GM18907 (cell line): ENCODE results near the gene ARRB2.
"Not testable (repeated sequence)": the region's sequence is repeated elsewhere in the genome, so short reads cannot be mapped to it uniquely, and the experiment has no call there.

Source experiments
- ATAC-seq: cut with Tn5 transposase; IDR thresholded peaks from one replicate; pipeline ENCODE4 v1.9.1; 2021; ENCODE audit warnings: mild to moderate bottlenecking, moderate library complexity; ENCODE audit not compliant: unreplicated experiment

The ARRB2 gene

DNA sequence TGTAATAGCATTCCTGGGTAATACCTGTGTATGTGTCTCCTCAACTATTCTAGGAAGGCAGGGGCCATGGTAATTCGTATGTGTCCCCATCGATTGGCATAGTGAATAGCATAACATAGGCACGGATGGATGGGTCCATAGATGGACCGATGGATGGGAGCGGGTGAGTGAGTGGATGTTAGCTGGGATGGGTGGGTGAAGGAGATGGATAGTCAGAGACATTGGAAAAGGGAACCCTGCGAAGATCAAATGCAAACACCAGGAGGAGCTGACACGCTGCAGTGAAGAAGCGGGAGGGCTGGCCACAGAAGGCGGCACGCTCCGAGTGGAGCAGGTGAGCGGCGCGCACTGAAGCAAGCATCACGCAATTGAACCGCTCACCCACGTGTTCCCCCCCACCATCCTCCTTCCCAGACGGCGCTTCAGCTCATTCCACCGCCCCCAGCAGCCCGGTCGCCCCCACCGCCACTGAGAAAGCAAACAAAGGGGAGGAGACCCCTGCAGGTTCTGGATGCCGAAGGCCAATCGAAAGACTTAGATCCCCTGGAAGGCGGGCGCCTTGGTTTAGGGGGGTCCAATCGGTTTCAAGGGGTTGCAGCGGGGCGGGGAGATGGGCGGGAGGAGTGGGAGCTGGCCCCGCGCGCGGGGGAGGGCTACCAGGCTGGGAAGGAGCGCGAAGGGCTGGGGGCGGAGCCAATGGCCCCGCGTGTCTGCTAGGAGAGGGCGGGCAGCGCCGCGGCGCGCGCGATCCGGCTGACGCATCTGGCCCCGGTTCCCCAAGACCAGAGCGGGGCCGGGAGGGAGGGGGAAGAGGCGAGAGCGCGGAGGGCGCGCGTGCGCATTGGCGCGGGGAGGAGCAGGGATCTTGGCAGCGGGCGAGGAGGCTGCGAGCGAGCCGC, at the start of gene ARRB2:
TSS of gene ARRB2 (plus strand) at position 839 of the 899 bp plus-strand sequence. CDS start 90 bp downstream, outside the sequence.
- ATAC-seq, result peak; percentile 70

DNA sequence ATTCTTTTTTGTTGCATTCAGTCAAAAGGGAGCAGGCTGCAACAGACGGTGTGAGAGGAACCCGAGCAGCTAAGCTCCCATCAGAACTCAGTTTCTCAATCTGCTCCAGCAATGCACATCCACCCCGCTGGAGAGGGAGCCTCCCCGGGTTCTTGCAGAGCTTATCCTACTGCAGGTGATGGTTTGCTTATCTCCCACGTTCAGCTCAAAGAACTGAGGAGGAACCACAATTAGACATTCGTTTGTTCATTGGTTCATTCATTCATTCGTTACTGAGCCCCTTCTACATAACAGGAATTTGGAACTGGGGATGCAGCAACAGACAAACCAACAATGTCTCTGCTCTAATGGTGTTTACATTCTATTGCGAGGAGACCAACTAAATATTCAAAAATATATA, 46.7 kb upstream of the ARRB2 start:
- no peak for ATAC-seq

DNA sequence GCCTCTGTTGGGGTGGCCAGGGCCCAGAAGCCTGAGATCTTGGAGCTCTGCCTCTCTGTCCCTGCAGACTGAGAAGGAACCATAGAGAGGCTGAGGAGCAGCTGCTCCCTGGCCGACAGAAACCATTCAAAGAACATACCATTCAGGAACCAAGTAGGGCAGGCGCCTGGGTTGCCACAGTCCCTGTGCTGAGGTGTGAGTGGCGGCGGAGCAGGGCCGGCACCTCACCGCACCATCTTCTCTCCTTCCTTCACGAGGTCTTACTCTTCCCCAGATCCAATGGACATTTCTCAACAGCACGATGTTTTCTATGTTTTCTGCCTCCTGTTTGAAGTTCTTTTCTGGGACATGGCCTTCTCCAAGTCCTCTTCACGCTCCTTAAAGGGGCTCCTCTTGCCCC, 46.2 kb upstream of the ARRB2 start:
- ATAC-seq, result no peak

DNA sequence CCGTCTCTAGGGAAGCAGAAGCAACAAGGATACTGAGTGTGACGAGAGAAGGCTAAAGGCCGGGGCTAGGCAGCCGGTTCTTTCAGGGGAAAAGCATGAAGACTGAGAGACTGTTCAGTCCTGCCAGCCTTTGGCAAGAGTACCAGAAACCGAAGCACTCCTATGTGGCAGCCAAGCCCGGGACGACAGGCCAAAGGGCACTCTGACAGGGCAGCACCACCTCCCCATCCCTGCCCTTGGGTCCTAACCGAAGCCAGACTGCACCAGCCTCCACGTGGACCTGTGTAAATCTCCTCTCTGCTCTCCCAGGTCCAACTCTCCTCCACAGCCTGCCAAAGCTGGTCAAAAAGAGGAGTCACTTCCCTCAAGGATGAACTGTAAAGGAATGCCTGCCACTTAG, 45.4 kb upstream of the ARRB2 start:
- ATAC-seq, result no peak

DNA sequence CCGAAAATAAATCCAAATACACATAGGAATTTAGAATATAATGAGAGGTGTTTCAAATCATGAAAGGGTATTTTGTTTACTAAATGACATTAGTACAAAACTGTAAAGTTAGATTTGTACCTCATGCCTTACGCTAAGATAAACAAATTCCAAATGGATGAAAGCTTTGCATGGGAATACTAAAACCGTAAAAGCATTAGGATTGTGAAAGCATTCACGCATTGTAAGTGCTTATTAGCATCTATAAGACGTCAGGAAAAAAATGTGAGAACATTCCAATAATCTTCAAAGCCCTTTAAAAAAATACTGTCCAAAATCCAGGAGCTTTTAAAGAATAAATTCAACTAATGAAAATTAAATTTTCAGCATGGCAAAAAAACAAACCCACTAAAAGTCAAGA, 44.1 kb upstream of the ARRB2 start:
- no peak for ATAC-seq

DNA sequence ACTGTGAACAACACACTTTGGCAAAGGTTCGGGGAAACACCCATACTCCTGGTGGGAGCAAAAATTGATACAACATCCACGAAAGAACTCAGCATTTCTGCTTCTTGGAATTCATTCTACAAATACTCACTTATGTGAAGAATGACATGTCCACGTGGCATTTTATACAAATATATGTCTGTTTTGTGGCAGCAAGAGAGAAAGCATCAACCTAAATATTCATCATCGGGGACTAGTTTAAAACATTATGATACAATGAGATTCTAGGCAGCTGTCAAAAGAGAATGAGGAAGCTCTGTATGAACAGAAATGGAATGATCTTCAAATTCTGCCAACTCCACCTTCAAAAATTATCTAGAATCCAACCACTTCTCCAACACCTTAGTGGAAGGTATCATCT, 43.3 kb upstream of the ARRB2 start:
- no peak for ATAC-seq

DNA sequence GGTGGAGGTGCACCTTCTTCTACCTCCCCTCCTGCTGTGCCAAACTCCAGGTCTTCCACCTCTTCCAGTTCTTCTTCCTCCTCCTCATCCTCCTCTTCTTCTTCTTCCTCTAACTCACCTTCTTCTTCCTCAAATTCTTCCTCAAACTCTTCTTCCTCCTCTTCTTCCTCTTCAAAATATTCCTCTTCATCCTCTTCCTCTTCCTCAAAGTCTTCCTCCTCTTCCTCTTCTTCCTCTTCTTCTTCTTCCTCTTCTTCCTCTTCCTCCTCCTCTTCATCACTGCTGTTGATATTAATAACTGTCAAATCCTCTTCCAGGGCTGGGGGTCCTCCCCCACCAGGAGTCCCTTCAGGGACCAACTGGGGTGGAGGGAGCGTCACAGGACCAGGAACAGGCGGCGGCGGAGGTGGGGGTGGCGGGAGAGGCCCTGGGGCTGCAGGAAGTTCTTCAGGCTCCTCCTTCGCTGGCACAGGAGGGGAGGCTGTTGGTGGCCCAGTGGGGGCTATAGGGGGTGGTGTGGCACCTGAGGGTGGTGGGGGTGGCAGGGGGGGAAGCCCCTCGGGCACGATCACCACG, 38.3 kb upstream of the ARRB2 start:
- ATAC-seq, result no peak

DNA sequence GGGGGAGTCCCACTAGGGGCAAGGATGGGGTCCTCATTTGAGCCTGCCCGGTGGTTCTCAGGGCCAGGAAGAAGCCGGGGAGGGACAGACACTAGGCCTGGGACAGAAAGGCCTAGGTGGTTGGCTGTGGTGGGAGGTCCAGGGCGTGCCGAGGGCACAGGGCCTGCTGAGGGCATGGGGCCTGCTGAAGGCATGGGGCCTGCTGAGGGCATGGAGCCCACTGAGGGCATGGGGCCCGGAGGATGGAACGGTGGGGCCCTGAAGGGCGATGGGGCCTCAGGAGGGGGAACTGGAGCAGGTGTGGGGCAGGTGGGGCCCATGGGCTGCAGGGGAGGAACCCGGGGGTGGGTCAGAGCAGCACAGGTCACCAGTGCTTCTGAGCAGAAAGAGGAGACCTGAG, 37.7 kb upstream of the ARRB2 start:
- no peak for ATAC-seq

DNA sequence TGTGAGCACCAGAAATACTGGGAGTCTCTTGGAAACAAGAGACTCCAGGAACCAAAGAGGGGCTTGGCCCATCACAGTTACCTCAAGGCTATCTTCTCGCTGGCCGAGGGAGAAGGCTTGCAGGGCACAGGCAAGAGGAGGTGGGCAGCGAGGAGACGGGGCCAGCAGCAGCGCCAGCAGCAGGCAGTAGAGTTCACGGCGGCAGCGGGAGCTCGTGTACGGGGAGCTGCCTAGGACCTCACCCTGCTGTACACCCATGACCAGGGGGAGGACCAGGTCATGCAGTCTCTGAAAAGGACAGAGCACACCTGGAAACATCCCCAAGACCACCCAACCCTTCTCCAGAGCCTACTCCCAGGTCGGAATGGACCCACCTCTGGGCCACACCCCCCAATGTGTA, 37.3 kb upstream of the ARRB2 start:
- ATAC-seq, result no peak

DNA sequence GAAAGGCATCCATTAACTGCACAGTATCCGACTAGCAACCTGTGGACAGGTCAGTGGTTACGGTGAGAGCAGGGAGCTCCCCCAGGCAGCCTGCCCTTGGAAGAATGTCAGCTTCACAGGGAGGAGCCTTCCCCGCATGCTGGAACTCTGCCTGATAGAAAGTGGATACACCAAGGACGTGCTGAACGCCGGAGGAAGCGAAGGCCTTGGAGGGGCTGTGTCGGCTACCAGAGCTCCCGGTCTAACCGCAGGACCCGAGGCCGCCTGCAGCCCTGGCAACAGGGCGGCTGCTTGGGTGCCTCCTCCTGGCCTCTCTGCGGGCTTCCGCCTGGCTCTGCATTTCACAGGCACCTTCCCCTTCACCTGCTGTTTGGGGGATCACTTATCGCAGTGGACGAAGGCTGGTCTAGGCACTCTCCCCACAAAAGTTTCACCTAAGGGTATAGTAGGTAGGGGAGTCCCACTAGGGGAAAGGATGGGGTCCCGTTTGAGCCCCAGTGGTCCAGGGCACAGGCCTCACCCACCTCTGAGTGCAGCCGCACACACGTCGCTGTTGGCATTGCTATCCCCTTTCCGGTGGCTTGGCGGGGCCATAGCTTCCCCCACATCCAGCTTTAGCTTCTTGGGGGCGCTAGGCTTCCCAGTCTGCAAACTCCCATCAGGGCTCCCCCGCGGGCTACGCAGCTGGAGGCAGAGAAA, 36.3 kb upstream of the ARRB2 start:
- no peak for ATAC-seq

DNA sequence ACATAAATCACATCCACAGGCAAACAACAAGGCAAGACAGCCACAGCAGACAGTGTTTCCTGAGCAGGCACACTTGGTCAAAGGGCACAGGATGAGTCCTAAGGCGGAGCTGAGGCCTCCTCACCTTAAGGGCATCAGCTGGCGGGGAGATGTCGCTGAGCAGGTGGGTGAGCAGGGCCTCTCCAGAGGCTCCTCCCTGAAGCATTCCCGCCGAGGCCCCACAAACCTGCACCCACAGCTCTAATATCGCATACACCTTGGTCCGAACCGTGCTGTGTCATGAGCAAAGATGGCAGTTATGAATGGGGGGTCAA, 35.8 kb upstream of the ARRB2 start:
- ATAC-seq, result no peak

DNA sequence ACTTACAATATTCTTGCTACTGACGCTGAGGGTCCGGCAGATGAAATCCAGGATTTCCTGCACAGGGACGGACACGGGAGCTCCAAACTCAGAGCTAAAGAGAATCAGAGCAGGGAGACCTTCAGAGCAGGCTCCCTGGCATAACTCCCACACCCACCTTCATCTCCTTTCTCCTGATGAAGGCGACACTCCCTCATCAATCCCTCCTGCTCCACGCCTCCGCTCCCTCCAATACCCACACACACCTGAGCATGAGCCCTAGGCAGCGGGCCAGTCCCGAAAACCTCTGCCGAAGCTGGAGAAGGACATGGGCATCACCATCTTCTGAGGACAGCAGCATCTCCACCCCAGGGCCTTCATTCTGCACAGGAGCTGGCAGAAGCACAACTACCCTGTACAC, 34.6 kb upstream of the ARRB2 start:
- ATAC-seq, result no peak

DNA sequence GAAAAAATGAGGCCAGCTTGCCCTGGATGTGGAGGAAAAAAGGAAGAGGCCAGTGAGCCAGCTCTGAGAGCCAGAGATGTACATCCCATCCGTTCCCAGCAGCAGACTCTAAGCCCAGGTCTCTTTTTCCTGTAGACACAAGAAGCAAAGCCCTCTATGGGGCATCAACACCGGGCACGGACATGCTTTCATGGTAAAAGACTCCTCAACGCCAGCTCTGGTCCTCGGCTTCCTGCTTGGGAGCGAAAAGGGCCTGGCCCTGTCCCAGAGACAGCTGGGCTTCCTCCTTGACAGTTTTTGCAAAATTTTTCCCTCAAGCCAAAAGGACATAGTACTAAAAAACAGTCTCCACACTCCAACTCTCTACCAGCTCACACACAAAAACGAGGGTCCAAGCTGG, 33.6 kb upstream of the ARRB2 start:
- ATAC-seq, result no peak

DNA sequence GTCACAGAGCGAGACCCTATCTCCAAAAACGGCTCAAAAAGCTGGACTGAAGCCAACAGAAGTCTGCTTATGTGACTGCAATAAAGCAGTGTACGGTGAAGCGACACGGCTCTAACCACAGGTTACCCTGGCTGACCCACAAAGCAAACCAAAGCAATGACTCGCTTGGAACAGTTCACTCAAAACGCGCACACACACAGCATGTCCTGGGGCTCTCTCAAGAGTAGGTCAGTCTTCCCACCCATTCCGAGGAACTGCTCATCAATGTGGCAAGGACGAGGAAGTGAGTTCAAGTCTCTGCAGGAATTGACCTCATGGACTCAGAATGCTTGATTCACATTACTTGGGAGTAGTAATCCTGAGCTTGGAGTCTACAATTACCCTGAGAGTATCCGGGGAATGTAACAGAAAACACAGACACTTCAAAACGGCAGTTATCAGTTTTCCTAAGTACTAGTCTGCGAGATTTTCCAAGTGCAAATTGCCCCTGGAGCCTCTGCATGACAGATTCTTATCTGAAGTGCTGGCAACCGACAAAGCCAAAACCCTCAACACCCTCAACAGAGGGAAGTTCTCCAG, 31.9 kb upstream of the ARRB2 start:
- ATAC-seq, result no peak

DNA sequence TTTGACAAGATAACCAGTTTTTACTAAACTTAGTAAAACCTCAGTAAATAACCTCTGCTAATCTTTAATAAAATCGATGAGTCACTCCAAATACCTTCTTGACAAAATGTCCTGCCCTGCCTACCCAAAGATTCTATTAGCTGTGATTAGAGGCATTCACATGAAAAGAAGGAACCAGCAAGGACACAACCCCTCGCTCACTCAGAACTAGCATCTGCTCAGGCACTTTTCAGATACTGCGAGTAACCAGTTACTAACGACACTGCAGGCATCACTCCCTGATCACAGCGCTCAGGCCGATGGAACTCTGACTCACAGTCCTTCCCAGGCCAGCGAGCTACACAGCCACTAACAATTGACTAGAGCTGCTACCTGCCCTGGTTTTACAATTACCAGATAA, 30.8 kb upstream of the ARRB2 start:
- ATAC-seq, result no peak

DNA sequence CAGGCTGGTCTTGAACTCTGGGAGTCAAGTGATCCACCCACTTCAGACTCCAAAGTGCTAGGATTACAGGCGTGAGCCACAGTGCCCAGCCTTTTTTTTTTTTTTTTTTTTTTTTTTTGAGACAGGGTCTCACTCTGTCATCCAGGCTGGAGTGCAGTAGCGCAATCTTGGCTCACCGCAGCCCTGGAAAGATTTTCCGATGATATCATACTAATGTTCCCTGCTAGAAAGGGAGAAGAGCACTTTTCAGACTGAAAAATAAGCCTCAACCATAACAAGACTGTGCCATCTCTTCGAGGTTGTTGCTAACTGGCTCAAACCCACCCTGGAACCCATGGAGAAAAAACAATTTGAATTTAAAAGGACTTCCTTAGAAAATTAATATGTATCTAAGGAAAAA, 26.7 kb upstream of the ARRB2 start:
- not testable (repeated sequence) for ATAC-seq

DNA sequence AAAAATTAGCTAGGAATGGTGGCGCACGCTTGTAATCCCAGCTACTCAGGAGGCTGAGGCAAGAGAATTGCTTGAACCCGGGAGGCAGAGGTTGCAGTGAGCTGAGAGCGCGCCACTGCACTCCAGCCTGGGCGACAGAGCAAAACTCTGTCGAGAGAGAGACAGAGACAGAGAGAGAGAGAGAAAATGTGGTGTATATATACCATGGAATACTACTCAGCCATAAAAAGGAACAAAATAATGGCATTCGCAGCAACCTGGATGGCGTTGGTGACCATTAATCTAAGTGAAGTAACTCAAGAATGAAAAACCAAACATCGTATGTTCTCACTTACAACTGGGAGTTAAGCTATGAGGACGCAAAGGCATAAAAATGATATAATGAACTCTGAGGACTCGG, 20.6 kb upstream of the ARRB2 start:
- not testable (repeated sequence) for ATAC-seq

DNA sequence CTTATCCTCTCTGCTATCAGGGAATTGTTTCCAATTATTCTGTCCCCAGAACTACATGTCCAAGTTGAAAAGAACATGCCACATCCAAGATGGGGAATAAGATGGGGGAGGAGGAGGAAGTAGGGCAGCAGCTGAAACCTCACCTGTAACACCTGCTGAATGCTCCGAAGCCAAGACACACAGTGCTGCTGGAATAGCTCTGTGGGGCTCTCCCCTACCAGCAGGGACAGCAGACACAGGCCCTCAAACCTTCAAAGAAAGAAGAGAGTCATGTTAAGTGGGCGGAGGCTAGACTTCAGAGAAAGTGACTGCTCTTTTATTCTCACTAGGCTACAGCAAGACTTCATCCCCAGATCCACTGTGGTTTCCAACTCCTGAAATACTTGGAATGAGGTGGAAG, 19.7 kb upstream of the ARRB2 start:
- no peak for ATAC-seq

DNA sequence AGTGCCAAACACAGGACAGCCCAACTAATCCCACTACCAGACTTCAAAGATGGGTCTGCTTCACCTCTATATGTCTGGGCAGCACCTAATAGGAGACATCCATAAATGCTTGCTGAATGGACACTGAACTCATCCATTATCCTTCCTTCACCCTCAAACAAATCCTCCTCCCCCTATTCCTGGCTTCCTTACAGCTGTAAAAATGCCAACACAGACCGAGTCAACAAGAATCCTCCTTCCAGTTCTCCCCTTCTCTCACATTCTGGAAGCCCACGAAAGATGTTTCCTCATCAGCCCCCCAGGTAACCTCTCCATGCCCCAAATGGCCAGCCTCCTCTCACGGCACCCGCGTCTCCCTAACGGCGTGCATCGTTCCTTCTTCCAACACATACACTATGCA, 18.7 kb upstream of the ARRB2 start:
- no peak for ATAC-seq

DNA sequence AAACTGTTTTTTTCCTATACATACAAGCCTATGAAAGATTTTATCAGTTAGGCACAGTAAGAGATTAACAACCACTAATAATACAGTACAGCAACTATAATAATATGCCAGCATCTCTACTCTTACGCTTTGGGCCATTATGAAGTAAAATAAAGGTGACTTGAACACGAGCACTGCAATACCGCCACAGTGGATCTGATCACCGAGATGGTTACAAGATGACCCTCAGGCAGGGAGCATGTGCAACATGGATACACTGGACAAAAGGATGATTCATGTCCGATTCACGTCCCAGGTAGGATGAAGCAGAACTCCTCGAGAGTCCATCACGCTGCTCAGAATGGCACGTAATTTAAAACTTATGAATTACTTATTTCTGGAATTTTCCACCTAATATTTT, 17.0 kb upstream of the ARRB2 start:
- no peak for ATAC-seq

DNA sequence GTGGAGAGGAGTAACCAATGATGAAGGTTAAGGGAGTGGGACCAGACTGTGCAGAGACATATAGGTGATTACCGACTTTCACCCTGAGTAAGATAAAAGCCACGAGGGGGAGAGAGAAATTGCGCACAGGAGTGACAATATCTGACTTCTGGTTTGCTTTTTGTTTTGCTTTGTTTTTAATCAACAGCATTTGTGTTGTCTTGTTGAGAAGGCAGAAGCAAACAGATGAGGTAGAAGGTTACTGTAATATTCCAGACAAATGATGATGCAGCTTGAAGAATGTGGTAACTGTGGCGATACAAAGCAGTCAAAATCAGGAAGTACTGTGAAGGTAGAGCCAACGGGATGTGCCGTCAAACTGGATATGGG, 14.0 kb upstream of the ARRB2 start:
- no peak for ATAC-seq
